HG03060 (cell line): ENCODE measurements around the gene YEATS2.
"Not testable (repeated sequence)": the region's sequence is repeated elsewhere in the genome, so short reads cannot be mapped to it uniquely, and the experiment has no call there.

Experiments used
- ATAC-seq: cut with Tn5 transposase; IDR thresholded peaks from one replicate; pipeline ENCODE4 v1.9.1; 2021; ENCODE audit warnings: low read depth, moderate number of reproducible peaks; ENCODE audit not compliant: unreplicated experiment

Gene YEATS2

DNA sequence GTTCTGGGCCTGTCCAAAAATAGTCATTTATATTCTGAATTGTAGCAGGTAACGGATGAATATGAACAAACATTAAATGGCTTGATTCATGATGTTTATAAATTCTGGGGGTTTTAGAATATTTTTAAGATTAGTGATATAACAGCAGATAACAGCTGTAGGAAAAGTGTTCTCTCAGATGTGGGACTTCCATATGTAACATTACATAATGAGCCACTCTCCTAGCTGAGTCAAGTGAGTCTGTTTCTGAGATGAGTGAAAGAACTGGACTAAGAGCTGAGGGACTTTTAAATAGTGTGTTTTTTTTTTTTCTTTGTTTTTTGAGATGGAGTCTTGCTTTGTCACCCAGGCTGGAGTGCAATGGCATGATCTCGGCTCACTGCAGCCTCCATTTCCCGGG is 13.9 kb downstream of the YEATS2 start:
- no peak for ATAC-seq

DNA sequence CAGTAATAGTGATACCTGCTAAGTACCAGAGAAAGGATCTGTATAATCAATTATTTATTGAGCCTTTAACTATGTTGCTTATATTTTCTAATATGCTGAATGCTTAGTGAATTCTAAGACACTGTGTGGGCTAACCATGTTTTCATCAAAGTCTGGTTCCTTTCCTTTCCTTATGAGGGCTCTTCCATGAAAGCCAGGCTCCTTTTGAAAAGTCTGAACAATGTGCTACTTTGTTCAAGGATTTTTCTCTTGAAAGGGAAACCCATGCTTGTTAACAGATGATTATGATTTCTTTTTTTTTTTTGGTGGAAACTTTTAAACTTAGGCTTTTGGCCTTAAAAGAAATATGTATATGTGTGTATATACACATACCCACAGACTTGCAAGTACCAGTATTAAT is 17.0 kb downstream of the YEATS2 start:
- no peak for ATAC-seq

DNA sequence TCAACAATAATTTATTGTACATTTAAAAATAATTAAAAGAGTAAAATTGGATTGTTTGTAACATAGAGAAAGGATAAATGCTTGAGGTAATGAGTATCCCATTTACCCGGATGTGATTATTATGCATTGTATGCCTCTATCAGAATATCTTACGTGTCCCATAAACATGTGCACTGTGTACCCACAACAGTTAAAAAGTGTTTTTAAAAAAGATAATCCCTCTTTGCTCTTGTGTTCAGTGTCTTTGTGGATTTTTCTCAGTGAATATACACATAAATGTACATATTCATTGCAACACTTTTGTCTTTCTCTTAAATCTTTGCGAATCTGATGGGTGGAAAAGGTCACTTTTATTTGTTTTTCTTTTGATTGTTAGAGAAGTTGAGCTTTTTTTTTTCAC is 20.4 kb downstream of the YEATS2 start:
- no peak for ATAC-seq

DNA sequence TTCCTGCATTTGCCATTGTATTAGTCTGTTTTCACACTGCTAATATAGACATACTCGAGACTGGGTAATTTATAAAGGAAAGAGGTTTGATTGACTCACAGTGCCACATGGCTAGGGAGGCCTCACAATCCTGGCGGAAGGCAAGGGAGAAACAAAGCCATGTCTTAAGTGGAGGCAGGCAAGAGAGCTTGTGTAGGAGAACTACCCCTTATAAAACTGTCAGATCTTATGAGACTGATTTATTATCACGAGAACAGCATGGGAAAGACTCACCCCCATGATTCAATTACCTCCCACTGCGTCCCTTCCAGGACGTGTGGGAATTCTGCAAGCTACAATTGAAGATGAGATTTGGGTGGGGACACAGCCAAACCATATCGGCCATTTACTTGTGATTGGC is 27.8 kb downstream of the YEATS2 start:
- ATAC-seq, result no peak

DNA sequence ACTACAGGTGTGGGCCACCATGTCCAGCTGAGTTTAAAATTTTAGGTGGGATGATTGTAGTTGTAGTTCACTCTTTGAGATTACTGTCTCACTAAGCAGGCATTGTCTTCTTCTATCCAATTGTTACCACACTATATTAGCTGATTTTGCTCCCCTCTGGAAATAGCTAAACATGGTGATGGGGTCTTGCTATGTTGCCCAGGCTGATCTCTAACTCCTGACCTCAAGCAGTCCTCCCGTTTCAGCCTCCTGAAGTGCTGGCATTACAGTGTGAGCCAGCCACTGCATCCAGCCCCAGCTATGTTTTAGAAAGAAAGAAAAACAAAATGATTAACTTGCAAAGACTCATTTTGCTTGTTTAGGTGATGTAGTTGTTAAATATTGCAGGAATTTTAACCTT is 30.6 kb downstream of the YEATS2 start:
- ATAC-seq, result no peak

DNA sequence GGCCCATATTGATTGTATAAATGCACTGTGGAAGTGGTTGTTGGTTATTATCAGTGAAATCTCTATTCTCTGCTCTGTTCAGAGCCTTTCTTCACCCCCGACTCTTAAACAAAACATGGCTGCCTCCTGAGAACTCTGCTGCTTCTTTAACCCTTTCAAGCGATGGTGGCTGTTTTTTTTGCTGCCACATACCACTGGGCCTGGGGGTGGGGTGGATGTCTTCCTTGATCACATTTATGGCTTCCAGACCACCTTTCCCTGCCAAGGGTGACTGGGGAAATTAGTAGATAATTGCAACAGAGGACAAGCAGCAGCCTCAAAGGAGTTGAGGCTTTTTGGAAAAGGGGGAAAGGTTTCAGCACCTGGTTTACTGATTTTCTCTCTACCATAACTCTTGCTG is 32.8 kb downstream of the YEATS2 start:
- ATAC-seq, result no peak

DNA sequence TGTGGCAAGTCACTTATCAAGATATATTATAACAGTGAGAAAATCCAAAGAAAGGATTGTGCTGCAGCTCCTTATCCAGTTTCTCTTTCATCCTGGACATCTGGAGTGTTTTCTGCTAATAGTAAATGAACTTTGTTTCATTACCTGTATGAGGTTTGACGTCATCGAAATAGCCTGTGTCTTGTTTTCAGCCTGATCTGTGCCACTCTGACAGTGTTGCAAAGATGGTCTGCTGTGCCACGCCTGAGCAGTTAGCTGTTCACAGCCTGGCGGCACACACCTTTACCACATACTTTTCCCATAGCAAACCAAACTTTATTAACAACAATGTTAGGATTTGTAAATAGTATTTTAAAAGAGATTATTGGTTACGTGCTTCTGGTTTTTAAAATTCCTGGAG is 34.0 kb downstream of the YEATS2 start:
- no peak for ATAC-seq

DNA sequence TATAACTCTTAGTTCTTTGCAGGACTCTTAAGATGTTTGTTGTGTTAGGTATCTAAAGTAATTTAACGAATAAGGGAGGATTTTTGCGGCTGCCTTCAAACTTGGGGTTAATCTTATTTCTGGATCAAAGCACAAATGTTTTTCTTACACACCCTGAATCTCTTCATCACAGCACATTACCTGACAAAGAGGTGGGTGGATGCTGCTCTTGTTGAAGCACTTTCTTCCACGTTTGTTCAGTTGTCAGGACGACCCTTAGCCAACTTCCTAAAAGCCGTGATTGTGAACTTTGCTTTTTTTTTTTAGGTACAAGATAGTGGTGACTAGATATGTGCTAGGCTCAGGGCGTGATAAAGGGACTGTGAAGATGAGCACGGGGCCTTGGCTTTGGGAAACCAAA is 36.0 kb downstream of the YEATS2 start:
- no peak for ATAC-seq

DNA sequence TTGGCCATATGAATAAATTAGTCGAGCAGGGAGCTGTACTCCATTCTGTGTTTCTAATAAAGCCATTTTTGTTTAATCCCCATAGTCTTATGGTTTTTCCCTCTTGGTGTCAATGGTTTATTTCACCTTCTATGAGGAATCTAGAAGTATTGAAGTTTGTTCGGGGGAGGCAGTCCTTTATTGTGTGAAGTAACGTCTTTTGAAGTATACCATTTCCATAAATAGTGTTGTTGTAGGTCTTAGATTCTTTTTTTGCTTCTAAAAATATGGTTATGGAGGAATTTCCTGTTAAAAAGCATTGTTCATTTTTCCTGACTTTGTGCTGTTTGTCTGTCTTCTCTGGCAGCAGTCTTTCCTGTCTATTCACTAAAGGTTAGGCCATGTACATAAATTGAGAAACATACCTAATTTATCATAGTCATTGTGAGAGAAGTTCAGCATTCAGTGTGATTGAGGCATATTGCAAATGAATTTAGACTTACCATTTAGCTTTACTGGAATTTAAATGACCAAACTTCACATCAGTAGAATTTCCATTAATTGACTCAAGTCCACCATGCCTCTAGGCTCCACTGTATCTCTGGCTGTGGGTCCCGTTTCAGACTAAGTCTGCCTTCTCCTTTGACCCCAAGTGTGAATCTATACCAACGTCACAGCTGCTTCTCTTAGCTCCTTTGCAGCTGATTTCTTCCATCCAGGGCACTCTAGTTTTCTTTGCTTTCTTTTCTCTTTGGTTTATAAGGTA is 37.3 kb downstream of the YEATS2 start:
- no peak for ATAC-seq

DNA sequence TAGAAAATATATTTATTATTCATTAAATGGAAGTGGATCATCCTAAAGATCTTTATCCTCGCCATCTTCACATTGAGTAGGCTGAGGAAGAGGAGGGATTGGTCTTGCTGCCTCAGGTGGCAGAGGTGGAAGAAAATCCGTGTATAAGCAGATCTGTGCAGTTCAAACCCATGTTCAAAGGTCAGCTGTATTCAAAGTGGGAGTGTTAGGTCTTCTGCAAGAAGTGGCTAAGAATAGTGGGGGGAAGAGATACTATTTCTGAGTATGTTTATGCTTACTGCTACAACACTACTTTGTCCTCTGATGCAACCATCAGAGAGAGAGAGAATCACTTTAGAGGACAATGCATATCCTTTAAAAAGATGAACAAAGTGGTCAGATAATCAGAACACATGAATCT is 39.5 kb downstream of the YEATS2 start:
- no peak for ATAC-seq

DNA sequence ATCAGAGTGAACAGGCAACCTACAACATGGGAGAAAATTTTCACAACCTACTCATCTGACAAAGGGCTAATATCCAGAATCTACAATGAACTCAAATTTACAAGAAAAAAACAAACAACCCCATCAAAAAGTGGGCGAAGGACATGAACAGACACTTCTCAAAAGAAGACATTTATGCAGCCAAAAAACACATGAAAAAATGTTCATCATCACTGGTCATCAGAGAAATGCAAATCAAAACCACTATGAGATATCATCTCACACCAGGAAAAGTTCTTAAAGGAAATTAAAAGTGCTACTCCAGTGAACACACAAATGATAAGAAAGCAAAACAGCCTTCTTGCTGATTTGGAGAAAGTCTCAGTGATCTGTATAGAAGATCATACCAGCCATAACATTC is 42.6 kb downstream of the YEATS2 start:
- not testable (repeated sequence) for ATAC-seq

DNA sequence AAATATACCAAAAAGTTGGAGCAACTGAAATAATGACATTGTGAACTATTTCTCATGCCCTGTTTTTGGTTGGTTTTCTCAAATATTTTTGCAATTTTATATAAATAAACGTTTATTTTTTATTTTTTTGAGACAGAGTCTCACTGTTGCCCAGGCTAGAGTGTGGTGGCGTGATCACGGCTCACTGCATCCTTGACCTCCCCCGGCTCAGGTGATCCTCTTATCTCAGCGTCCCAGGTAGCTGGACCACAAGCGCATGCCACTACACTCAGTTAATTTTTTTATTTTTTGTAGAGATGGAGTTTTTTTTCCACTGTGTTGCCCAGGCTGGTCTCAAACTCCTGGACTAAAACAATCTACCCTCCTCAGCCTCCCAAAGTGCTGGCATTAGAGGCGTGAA is 45.6 kb downstream of the YEATS2 start:
- ATAC-seq, result no peak

DNA sequence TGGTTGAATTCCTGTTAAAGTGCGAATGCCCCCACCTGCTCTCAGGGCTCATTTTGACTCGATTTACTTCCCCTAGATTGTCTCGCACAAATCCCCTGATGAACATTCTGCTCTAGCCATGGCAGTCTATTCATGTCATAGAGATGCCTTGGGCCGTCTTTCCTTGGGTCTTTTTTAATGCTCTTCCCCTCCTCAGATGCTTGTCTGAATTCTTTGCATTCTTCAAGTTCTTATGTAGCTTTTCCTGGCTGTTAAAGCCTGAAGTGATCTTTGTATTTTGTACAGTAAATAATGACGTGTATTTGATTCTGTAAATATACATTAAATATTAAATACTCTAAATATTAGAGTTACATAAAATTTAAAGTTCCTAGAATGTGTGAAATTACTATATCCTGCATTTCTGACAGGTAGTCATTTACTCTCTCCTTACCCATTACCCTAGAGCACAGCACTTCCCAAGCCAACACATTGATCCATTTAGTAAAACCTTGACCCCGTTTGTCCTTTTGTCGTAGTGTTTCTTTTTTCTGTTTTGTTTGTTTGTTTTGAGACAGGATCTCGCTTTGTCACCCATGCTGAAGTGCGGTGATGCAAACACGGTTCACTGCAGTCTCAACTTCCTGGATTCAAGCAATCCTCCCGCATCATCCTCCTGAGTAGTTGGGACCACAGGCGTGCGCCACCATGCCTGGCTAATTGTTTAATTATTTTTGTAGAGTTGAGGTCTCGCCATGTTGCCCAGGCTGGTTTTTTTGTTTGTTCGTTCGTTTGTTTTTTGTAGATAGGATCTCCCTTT is 47.9 kb downstream of the YEATS2 start:
- no peak for ATAC-seq

DNA sequence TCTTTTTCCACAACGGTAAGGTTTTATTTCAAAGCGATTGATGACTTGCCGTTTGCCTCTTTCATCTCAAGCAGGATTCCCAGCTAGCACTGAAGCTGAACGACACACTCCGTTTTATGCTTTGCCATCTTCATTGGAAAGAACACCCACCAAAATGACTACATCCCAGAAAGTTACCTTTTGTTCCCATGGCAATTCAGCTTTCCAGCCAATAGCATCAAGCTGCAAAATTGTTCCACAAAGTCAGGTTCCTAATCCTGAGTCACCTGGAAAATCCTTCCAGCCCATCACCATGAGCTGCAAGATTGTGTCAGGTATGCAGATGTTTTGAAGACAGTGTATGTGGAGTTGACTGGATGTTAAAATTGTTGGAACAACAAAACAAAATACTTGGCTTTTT is 56.5 kb downstream of the YEATS2 start:
- ATAC-seq, result no peak

DNA sequence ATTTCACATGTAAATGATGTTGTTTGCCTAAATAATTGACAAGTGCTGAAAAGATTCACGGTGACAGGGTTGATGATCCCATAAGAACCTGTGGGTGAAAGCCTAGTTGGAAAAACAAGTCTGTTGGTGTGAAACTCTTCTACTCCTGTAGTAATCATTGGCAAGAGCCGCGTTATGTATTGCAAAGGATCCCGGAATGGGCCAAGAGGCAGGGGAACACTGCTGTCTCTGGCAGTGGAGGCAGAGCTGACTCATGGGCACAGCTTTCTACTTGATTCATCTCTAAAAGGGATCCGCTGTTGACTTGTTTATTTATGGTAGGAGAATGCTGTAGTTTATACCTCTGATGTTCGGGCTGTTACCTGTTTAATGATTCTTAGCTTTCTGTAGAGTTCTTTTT is 64.7 kb downstream of the YEATS2 start:
- no peak for ATAC-seq

DNA sequence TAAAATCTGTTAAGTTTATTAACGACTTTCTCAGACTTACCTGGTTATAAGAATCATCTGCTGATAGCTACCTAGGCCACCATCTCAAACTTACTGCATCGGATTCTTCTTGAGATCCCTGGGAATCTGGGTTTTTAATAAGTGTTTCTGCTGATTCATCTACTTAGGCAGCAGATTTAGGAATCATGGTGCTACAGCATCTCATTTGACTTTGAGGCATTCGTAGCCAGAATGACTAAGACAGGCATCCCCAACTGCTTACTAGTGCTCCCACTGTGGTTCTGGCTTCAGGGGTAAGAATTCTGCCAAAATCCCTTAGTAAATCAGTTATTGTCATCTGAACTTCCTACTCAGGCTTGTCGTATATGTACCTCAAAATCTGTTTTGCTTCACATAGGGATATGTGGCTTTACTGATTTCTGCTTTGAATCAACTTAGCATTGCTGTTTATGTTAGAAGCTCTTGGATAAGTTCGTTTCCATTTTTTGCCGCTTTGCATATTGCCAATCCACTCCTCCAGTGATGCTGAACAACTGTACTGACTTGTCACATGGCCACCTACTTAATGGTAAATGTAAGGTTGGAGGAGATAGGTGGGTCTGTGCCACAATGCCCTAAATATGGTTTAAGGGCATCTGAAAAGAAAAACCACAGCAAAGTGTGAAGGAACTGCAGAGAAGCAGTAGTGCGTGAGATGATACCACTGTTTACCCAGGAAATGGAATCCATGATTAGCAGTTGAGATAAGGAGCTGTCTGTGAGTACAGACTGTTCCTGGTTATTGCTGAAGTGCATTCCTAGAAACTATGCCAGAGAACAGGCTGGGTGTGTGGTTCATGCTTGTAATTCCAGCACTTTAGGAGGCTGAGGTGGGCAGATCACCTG is 67.5 kb downstream of the YEATS2 start:
- ATAC-seq, result no peak

DNA sequence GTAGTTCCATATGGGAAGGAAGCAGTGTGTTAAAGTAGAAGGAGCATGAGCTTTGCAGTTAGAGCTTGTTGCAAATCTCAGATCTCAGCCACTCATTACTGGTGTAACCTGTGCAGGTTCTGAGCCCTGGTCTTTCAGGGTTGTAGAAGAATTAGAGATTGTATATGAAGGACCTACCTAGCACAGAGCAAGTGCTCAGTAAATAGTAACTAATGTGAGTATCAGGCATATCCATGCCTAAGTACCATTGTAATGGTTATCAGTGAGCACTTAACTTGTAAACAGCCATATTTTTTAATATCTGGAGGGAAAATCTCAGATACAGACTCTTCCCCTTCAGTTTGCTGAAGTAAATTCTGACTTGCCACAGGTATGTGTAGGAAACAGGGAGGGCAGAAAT is 68.5 kb downstream of the YEATS2 start:
- no peak for ATAC-seq

DNA sequence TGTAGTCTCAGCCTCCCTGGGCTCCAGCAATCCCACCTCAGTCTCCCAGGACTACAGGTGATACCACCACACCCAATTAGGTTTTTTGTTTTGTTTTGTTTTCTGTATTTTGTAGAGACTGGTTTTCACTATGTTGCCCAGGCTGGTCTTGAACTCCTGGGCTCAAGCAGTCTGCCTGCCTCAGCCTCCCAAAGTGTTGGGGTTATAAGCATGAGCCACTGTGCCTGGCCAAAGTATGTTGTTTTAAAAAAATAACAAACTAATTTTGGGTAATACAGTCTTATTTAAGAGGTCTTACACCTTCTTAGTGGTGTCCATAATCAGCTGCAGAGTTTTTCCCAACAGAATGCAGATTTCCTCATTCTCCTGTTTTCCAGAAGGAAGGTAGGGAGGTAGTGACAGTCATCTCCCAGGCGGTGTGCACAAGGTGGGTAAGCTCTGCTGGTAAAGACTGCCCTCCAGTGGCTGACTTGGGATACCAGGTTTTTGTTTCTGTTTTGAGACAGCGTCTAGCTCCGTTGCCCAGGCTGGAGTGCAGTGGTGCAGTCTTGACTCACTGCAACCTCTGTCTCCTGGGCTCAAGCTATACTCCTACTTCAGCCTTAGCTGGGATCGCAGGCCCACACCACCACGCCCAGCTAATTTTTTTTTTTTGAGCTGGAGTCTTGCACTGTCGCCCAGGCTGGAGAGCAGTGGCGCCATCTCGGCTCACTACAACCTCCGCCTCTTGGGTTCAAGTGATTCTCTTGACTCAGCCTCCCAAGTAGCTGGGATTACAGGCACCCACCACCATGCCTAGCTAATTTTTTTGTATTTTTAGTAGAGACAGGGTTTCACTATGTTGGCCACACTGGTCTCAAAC is 69.4 kb downstream of the YEATS2 start:
- peak; percentile 60 for ATAC-seq

DNA sequence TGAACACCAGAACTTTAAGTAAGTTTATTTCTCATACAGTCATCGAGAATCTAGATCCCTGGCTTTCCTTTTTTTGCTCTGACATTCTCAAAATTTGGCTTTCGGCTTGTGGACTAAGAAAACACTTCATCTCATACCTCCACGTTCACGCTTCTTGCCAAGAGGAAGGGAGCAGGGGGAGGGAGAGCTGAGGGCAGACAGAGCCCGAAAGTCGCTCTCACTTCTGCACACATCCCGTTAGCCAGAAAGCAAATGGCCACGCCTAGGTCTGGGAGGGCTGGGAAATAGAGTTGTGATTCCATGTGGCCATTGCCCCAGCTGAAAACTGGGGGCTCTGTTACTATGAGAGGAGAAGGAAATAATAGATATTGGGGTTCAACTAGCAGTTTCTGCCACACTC is 70.5 kb downstream of the YEATS2 start:
- no peak for ATAC-seq

DNA sequence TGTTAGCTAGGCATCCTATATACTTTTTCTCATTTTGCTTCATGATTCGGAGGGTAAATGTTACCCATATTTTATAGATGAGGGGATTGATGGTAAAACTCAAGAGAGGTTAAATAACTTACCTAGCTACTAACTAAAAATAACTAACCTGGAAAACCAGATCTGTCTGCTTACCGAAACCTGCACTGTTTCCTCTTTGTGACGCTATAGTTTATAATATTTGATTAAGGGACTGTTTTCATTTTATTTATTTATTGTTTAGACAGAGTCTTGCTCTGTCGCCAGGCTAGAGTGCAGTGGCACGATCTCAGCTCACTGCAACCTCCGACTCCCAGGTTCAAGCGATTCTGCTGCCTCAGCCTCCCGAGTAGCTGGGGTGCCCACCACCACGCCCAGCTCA is 71.9 kb downstream of the YEATS2 start:
- no peak for ATAC-seq
